22Rv1 (cell line): ENCODE results near the gene ERF.

ENCODE experiments used
- H3K27ac ChIP-seq: fragments of 450-650 bp; 2 replicates; pipeline ENCODE4 v1.5.1; 2017
- CTCF ChIP-seq: fragments of 450-650 bp; IDR thresholded peaks from 2 replicates; pipeline ENCODE4 v1.5.1; 2017; ENCODE audit warnings: mild to moderate bottlenecking
- ZFX ChIP-seq: fragments of 450-650 bp; IDR thresholded peaks from 2 replicates; pipeline ENCODE4 v1.6.1; 2017; ENCODE audit warnings: antibody characterized with exemption, borderline replicate concordance

The ERF gene

GRCh38 chr19:42207767-42208271 lies 47.1 kb downstream of the ERF start:
- H3K27ac ChIP-seq, result no peak overlapping the region
- TF ChIP-seq CTCF (no peak), ZFX (no peak)

GRCh38 chr19:42206871-42207755 lies 47.8 kb downstream of the ERF start:
- no peak for TF ChIP-seq ZFX
- TF ChIP-seq CTCF, result no peak
- no peak overlapping the region for H3K27ac ChIP-seq

GRCh38 chr19:42204664-42205063 lies 50.3 kb downstream of the ERF start:
- H3K27ac ChIP-seq, result no peak overlapping the region
- TF ChIP-seq CTCF, result no peak
- TF ChIP-seq ZFX, result no peak

- no peak overlapping the region for H3K27ac ChIP-seq
- TF ChIP-seq CTCF, result no peak
- TF ChIP-seq ZFX, result no peak
Observed at GRCh38 chr19:42203700-42204099, 51.2 kb downstream of the ERF start.

- H3K27ac ChIP-seq, result no peak overlapping the region
- TF ChIP-seq CTCF (no peak), ZFX (no peak)
Observed at GRCh38 chr19:42202290-42202880, 52.5 kb downstream of the ERF start.

- no peak overlapping the region for H3K27ac ChIP-seq
- TF ChIP-seq ZFX (no peak), CTCF (no peak)
Observed at GRCh38 chr19:42201489-42202289, 53.2 kb downstream of the ERF start.
